H1 (cell line): ENCODE results near the gene NCAPG2.

Experiments used
- CHD1 ChIP-seq: IDR thresholded peaks from 2 replicates; pipeline ENCODE4 v1.6.1; 2012; ENCODE audit warnings: low read depth, low read length, improper control_type of control experiment
- TCF12 ChIP-seq: IDR thresholded peaks from 2 replicates; pipeline ENCODE4 v1.6.1; 2011; ENCODE audit warnings: low read depth, mild to moderate bottlenecking, low read length

DNA sequence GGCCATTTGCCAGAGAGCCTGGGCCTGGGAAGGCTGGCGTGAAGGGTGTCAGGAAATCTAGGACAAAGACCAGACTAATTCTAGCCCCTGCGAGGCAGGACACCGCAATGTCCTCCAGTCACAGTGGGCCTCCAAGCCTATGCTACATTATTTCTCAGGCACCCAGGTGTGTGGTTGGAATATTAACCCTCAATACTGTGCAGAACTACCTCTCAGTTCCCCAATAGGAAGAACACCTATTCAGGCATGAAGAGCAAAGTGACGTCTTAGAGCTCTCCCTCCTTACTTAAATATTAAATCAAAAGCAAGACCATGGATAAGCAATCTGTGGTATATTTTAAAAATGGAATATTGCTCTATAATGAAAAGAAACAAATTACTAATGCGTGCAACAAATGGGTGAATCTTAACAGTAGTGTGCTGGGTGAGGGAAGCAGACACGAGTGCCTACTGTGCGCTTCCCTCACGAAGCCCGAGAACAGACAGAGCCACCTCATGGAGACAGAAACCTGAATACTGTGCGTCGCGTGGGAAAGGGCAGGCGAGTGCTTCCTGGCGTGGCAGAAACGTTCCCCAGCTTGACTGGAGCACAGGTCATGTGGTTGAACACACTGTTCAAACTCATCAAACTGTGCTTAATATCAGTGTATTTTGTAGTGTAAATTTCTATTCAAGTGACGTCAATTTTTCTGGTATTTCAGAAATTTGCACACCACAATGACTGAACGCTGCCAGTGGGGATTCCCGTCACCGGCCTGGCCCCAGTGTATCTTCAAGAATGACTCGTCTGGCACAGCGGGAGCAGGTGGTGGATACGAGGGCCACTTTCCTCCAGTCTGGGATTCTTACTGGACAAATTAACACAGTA, 101.5 kb downstream of the NCAPG2 start:
- TF ChIP-seq CHD1 (no peak), TCF12 (no peak)
